Mucosa of rectum (tissue), 2 donors: Measurements from ENCODE around the gene MAPK8IP1.

Experiments used
- H3K27ac ChIP-seq, 2 donors: one replicate each; pipeline ENCODE4 v1.7.0; 2013; ENCODE audit warnings: inconsistent platforms in 2 of 2, low read depth in 2 of 2, low read length in 2 of 2
- H3K27me3 ChIP-seq, 2 donors: one replicate each; pipeline ENCODE4 v1.7.0; 2013; ENCODE audit warnings: low read length in 2 of 2; ENCODE audit not compliant: control insufficient read depth in 2 of 2, insufficient read depth in 2 of 2
- H3K36me3 ChIP-seq, 2 donors: one replicate each; pipeline ENCODE4 v1.7.0; 2013; ENCODE audit warnings: low read length in 2 of 2; ENCODE audit not compliant: control insufficient read depth in 2 of 2, insufficient read depth in 2 of 2
- H3K4me1 ChIP-seq, 2 donors: one replicate each; pipeline ENCODE4 v1.7.0; 2013; ENCODE audit warnings: low read length in 2 of 2, mild to moderate bottlenecking in 1 of 2; ENCODE audit not compliant: control insufficient read depth in 2 of 2, insufficient read depth in 2 of 2
- H3K4me3 ChIP-seq, 2 donors: one replicate each; pipeline ENCODE4 v1.7.0; 2013; ENCODE audit warnings: low read length in 2 of 2
- H3K9ac ChIP-seq, 2 donors: one replicate each; pipeline ENCODE4 v1.7.0; 2013; ENCODE audit warnings: low read length in 2 of 2, low read depth in 1 of 2, mild to moderate bottlenecking in 1 of 2
- H3K9me3 ChIP-seq, 2 donors: one replicate each; pipeline ENCODE4 v1.7.0; 2013; ENCODE audit warnings: low read length in 2 of 2; ENCODE audit not compliant: control insufficient read depth in 2 of 2
- donor health status: healthy.
- donor health status: Normal muscosa, but diverticular disease.

MAPK8IP1 gene

GRCh38 chr11:45918962-45919675 lies 33.7 kb downstream of the MAPK8IP1 start:
- Histone ChIP-seq H3K9ac (peak overlapping the region in 1 of 2 donors; percentile 97), H3K9me3 (no peaks in the 10 kb centered on the region), H3K27ac (peak overlapping the region in 1 of 2 donors; percentile 95), H3K4me3 (peak overlapping the region; percentile 98), H3K4me1 (peaks cover 18 to 24% of the 10 kb centered on the region in 2 donors), H3K27me3 (peaks cover 5 to 6% of the 10 kb centered on the region in 2 donors), H3K36me3 (peaks cover 13 to 15% of the 10 kb centered on the region in 2 donors)

- Histone ChIP-seq H3K27me3 (peaks cover 5 to 6% of the 10 kb centered on the region in 2 donors), H3K9ac (no peak overlapping the region), H3K36me3 (peaks cover 5 to 7% of the 10 kb centered on the region in 2 donors), H3K4me1 (peaks cover 18 to 24% of the 10 kb centered on the region in 2 donors), H3K9me3 (no peaks in the 10 kb centered on the region), H3K4me3 (no peak overlapping the region), H3K27ac (no peak overlapping the region)
These were observed 34.5 kb downstream of the MAPK8IP1 start for GRCh38 chr11:45919806-45920530.

- H3K4me1 ChIP-seq, result peaks cover 18 to 24% of the 10 kb centered on the region in 2 donors
- H3K4me3 ChIP-seq, result no peak overlapping the region
- no peak overlapping the region for H3K27ac ChIP-seq
- no peaks in the 10 kb centered on the region for H3K36me3 ChIP-seq
- no peaks in the 10 kb centered on the region for H3K9me3 ChIP-seq
- H3K9ac ChIP-seq, result no peak overlapping the region
- H3K27me3 ChIP-seq, result peaks cover 5 to 6% of the 10 kb centered on the region in 2 donors
These were observed 35.4 kb downstream of the MAPK8IP1 start for GRCh38 chr11:45920531-45921477.

GRCh38 chr11:45921561-45922424 lies 36.3 kb downstream of the MAPK8IP1 start:
- peaks cover 17 to 20% of the 10 kb centered on the region in 2 donors for H3K4me1 ChIP-seq
- H3K9ac ChIP-seq, result peak overlapping the region in 1 of 2 donors; percentile 36
- H3K4me3 ChIP-seq, result peak overlapping the region in 1 of 2 donors; percentile 46
- no peaks in the 10 kb centered on the region for H3K36me3 ChIP-seq
- no peak overlapping the region for H3K27ac ChIP-seq
- peaks cover 5 to 6% of the 10 kb centered on the region in 2 donors for H3K27me3 ChIP-seq
- H3K9me3 ChIP-seq, result no peaks in the 10 kb centered on the region

- H3K27ac ChIP-seq, result no peak within 1 kb of the TSS
- H3K4me3 ChIP-seq, result peak within 1 kb of the TSS; percentile 20 to 46
- no peaks in the 10 kb centered on the region for H3K9me3 ChIP-seq
- peak within 1 kb of the TSS in 1 of 2 donors; percentile 36 for H3K9ac ChIP-seq
- H3K27me3 ChIP-seq, result peaks cover 5 to 6% of the 10 kb centered on the region in 2 donors
- H3K36me3 ChIP-seq, result no peaks in the 10 kb centered on the region
- peaks cover 11 to 12% of the 10 kb centered on the region in 2 donors for H3K4me1 ChIP-seq
These were observed 37.1 kb downstream of the MAPK8IP1 start, which contains the start of gene LARGE2 for GRCh38 chr11:45922425-45923082. Gene LARGE2 (plus strand): TSS chr11:45922656. CDS start chr11:45922883, 227 bp downstream.

GRCh38 chr11:45924036-45924915 lies 38.8 kb downstream of the MAPK8IP1 start:
- no peaks in the 10 kb centered on the region for H3K36me3 ChIP-seq
- no peak overlapping the region for H3K27ac ChIP-seq
- no peak overlapping the region for H3K4me3 ChIP-seq
- peaks cover 5 to 6% of the 10 kb centered on the region in 2 donors for H3K27me3 ChIP-seq
- no peak overlapping the region for H3K9ac ChIP-seq
- H3K4me1 ChIP-seq, result peaks cover 6 to 11% of the 10 kb centered on the region in 2 donors
- no peaks in the 10 kb centered on the region for H3K9me3 ChIP-seq

GRCh38 chr11:45924927-45925326 lies 39.5 kb downstream of the MAPK8IP1 start:
- Histone ChIP-seq H3K4me3 (no peak overlapping the region), H3K27ac (no peak overlapping the region), H3K36me3 (no peaks in the 10 kb centered on the region), H3K4me1 (peaks cover 6 to 11% of the 10 kb centered on the region in 2 donors), H3K9me3 (no peaks in the 10 kb centered on the region), H3K27me3 (peaks cover 5 to 6% of the 10 kb centered on the region in 2 donors), H3K9ac (no peak overlapping the region)

GRCh38 chr11:45925550-45925949 lies 40.1 kb downstream of the MAPK8IP1 start:
- Histone ChIP-seq H3K4me3 (no peak overlapping the region), H3K36me3 (no peaks in the 10 kb centered on the region), H3K4me1 (peaks cover 12 to 15% of the 10 kb centered on the region in 2 donors), H3K9ac (no peak overlapping the region), H3K27me3 (peaks cover 5 to 6% of the 10 kb centered on the region in 2 donors), H3K27ac (no peak overlapping the region), H3K9me3 (no peaks in the 10 kb centered on the region)
